ENCODE measurements around the gene DNAI2.

The DNAI2 gene

GRCh38 chr17:74227271-74228080 lies 46.6 kb upstream of the DNAI2 start:
- no peak overlapping the region for H2AFZ ChIP-seq (ENCODE audit: low read depth)
- H4K20me1 ChIP-seq (ENCODE audit: insufficient read depth), result no peaks in the 10 kb centered on the region
- no peak overlapping the region for H3K9ac ChIP-seq
- H3K4me1 ChIP-seq (ENCODE audit: low read depth, poor library complexity, severe bottlenecking), result no peaks in the 10 kb centered on the region
- H3K4me3 ChIP-seq (IDR thresholded peaks at IDR 0.05; ENCODE audit: insufficient read depth, low read depth, low read length), result no peak overlapping the region
- no peak for TF ChIP-seq CTCF (conservative IDR thresholded peaks at IDR 0.05; ENCODE audit: low read depth, low read length)
- H3K4me2 ChIP-seq, result no peak overlapping the region
- H3K27me3 ChIP-seq (ENCODE audit: insufficient read depth, low read depth), result no peaks in the 10 kb centered on the region
- no peak overlapping the region for H3K27ac ChIP-seq
- H3K79me2 ChIP-seq (ENCODE audit: insufficient read depth, low read depth), result no peaks in the 10 kb centered on the region
- no peaks in the 10 kb centered on the region for H3K36me3 ChIP-seq (ENCODE audit: insufficient read depth)

DNA sequence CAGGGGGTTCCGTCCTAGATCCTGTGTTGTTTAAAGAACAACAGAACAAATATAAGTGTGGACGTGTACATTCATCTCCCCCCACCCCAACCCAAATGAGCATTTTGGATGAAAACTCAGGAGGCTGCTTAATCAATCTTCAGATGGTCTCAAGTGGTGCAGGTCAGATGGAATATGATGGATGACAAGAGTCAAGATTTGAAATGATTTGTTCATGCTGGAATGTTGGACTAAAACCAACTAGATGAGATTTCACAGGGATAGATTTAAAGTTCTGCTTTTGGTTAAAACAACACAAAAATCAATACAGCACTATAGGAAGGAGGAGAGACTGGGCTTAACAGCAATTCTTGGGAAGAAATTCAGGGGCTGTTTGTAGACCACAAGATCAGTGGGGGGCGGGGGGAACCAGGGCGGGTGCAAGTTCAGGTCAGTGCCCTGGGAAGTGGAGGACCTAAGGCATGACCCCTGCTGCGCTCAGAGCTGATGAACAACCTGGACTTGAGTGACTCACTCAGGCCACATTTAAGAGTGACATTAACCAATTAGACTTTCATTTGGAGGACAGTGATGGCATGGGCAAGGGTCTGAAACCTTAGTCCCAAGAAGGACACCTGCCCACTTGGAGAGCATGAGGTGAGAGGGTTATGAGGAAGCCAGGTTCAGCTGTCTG lies 45.6 kb upstream of the DNAI2 start:
- Histone ChIP-seq H3K4me1 (ENCODE audit: low read depth, poor library complexity, severe bottlenecking) (no peaks in the 10 kb centered on the region), H3K4me2 (no peak overlapping the region), H3K9ac (no peak overlapping the region), H3K4me3 (IDR thresholded peaks at IDR 0.05; ENCODE audit: insufficient read depth, low read depth, low read length) (no peak overlapping the region), H2AFZ (ENCODE audit: low read depth) (no peak overlapping the region), H3K27ac (no peak overlapping the region), H4K20me1 (ENCODE audit: insufficient read depth) (no peaks in the 10 kb centered on the region), H3K27me3 (ENCODE audit: insufficient read depth, low read depth) (no peaks in the 10 kb centered on the region), H3K36me3 (ENCODE audit: insufficient read depth) (no peaks in the 10 kb centered on the region), H3K79me2 (ENCODE audit: insufficient read depth, low read depth) (no peaks in the 10 kb centered on the region)
- no peak for TF ChIP-seq CTCF (conservative IDR thresholded peaks at IDR 0.05; ENCODE audit: low read depth, low read length)

GRCh38 chr17:74230896-74231295 lies 43.1 kb upstream of the DNAI2 start:
- Histone ChIP-seq H3K4me2 (no peak overlapping the region), H3K79me2 (ENCODE audit: insufficient read depth, low read depth) (no peaks in the 10 kb centered on the region), H3K4me1 (ENCODE audit: low read depth, poor library complexity, severe bottlenecking) (no peaks in the 10 kb centered on the region), H3K4me3 (IDR thresholded peaks at IDR 0.05; ENCODE audit: insufficient read depth, low read depth, low read length) (no peak overlapping the region), H3K36me3 (ENCODE audit: insufficient read depth) (no peaks in the 10 kb centered on the region), H4K20me1 (ENCODE audit: insufficient read depth) (no peaks in the 10 kb centered on the region), H3K27me3 (ENCODE audit: insufficient read depth, low read depth) (no peaks in the 10 kb centered on the region), H3K9ac (no peak overlapping the region), H2AFZ (ENCODE audit: low read depth) (no peak overlapping the region), H3K27ac (no peak overlapping the region)
- TF ChIP-seq CTCF (conservative IDR thresholded peaks at IDR 0.05; ENCODE audit: low read depth, low read length), result no peak

GRCh38 chr17:74231928-74232907 lies 41.8 kb upstream of the DNAI2 start:
- no peaks in the 10 kb centered on the region for H4K20me1 ChIP-seq (ENCODE audit: insufficient read depth)
- H3K27me3 ChIP-seq (ENCODE audit: insufficient read depth, low read depth), result no peaks in the 10 kb centered on the region

More at GRCh38 chr17:74231928-74232907, 41.8 kb upstream of the DNAI2 start:
- H2AFZ ChIP-seq (ENCODE audit: low read depth), result no peak overlapping the region
- no peak overlapping the region for H3K9ac ChIP-seq
- no peaks in the 10 kb centered on the region for H3K36me3 ChIP-seq (ENCODE audit: insufficient read depth)
- no peak overlapping the region for H3K4me2 ChIP-seq
- no peaks in the 10 kb centered on the region for H3K79me2 ChIP-seq (ENCODE audit: insufficient read depth, low read depth)
- H3K4me3 ChIP-seq (IDR thresholded peaks at IDR 0.05; ENCODE audit: insufficient read depth, low read depth, low read length), result no peak overlapping the region
- no peak overlapping the region for H3K27ac ChIP-seq
- no peak for TF ChIP-seq CTCF (conservative IDR thresholded peaks at IDR 0.05; ENCODE audit: low read depth, low read length)
- H3K4me1 ChIP-seq (ENCODE audit: low read depth, poor library complexity, severe bottlenecking), result no peaks in the 10 kb centered on the region
